Transverse colon (tissue), 4 donors: ENCODE measurements around the gene INPP5J. TPM values are rescaled to one million over a fixed set of nuclear protein-coding genes. Genes with fewer than 3 reads are reported as not detected.
"Not testable (repeated sequence)": the region's sequence is repeated elsewhere in the genome, so short reads cannot be mapped to it uniquely, and the experiment has no call there.

Experiments used
- DNase-seq: peaks from one replicate; pipeline ENCODE4 v3.0.0-alpha.2; 2019
- H3K27ac ChIP-seq, 4 donors: fragments of 200-600 bp; sonication (generic); 2 replicates each; pipeline ENCODE4 v1.5.1; 2016 to 2018; ENCODE audit warnings: inconsistent platforms in 4 of 4
- H3K27me3 ChIP-seq: fragments of 200-600 bp; sonication (generic); 2 replicates; pipeline ENCODE4 v1.5.1; 2017; ENCODE audit warnings: inconsistent platforms
- H3K36me3 ChIP-seq, 4 donors: fragments of 200-600 bp; sonication (generic); 2 replicates each; pipeline ENCODE4 v1.5.1; 2017 to 2019; ENCODE audit warnings: inconsistent platforms in 4 of 4
- H3K4me1 ChIP-seq, 4 donors: fragments of 200-600 bp; sonication (generic); 2 replicates each; pipeline ENCODE4 v1.5.1; 2017 to 2020; ENCODE audit warnings: inconsistent platforms in 4 of 4
- H3K4me3 ChIP-seq, 4 donors: fragments of 200-600 bp; sonication (generic); 1 replicate in 1 of 4; 2 replicates in 3 of 4; pipeline versions ENCODE4 v1.5.1 to v1.6.1; 2017 to 2019; ENCODE audit warnings: inconsistent platforms in 4 of 4
- H3K9me3 ChIP-seq, 2 donors: fragments of 200-600 bp; sonication (generic); 2 replicates each; pipeline ENCODE4 v1.5.1; 2017 to 2019; ENCODE audit warnings: inconsistent platforms in 2 of 2
- CTCF ChIP-seq, 5 experiments: fragments of 200-600 bp in 3 of 5; fragments of 450-650 bp in 2 of 5; sonication (generic) in 3 of 5; IDR thresholded peaks; 1 replicate in 2 of 5; 2 replicates in 3 of 5; pipeline ENCODE4 v1.5.1; 2016 to 2017; ENCODE audit warnings: antibody characterized with exemption in 5 of 5, inconsistent platforms in 3 of 5, mild to moderate bottlenecking in 2 of 5, moderate library complexity in 1 of 5
- EP300 ChIP-seq: sonication (generic); formaldehyde crosslinking; IDR thresholded peaks from one replicate; pipeline ENCODE4 v1.6.1; 2017; ENCODE audit warnings: antibody characterized with exemption, low read depth
- POLR2A ChIP-seq: fragments of 450-650 bp; IDR thresholded peaks from one replicate; pipeline ENCODE4 v1.6.1; 2016; ENCODE audit warnings: antibody characterized with exemption, mild to moderate bottlenecking, moderate library complexity
- POLR2AphosphoS5 ChIP-seq, 3 donors: sonication (generic); formaldehyde crosslinking; IDR thresholded peaks; one replicate each; pipeline ENCODE4 v1.6.1; 2016; ENCODE audit warnings: antibody characterized with exemption in 3 of 3
- WGBS, 2 donors: methylation state at CpG; one replicate each; pipeline ENCODE4 v1.1.5; 2018; ENCODE audit warnings: low coverage in 1 of 2; 5-methylcytosine and 5-hydroxymethylcytosine counted together
- in situ Hi-C, 4 donors: fragments of 200-750 bp; cut with MboI; loops; one replicate each; pipeline versions ENCODE4 v1.15.0 to v1.15.1; 2017; ENCODE audit warnings: low sequenced_read_pairs in 3 of 4, low pct_ligation_motif_present in 1 of 4, low pct_unique_long_range_greater_than_20kb in 1 of 4
- intact Hi-C: fragments of 100-400 bp; cut with DNase I; formaldehyde crosslinking; loops from one replicate; pipeline ENCODE4 v1.15.1; 2023; ENCODE audit warnings: low total_unique reads
- total RNA-seq, 4 donors: library from RNA; depleted of rRNA; stranded (reverse); fragments of >200 nt; gene quantifications; one replicate each; pipeline ENCODE4 v1.1.0, GENCODE V29; 2016

The INPP5J gene
- total RNA-seq, 4 donors from 2014 or later, result 22.4 to 51.2 (median 30.8) TPM

GRCh38 chr22:31094741-31095140 lies 28.0 kb upstream of the INPP5J start:
- Histone ChIP-seq H3K27ac (peak overlapping the region; percentile 37 to 97 (median 96)), H3K27me3 (no peaks in the 10 kb centered on the region), H3K9me3 (no peaks in the 10 kb centered on the region), H3K4me1 (peaks cover 13 to 28% (median 21%) of the 10 kb centered on the region in 4 donors), H3K4me3 (peak overlapping the region in 1 of 4 donors; percentile 40), H3K36me3 (peaks cover 0 to 30% (median 4%) of the 10 kb centered on the region in 4 donors)
- DNase-seq, result no peak
- TF ChIP-seq EP300 (no peak), POLR2A (no peak), CTCF (IDR thresholded peaks at IDR 0.05) (no peak), POLR2AphosphoS5 (IDR thresholded peaks at IDR 0.05) (no peak)
- intact Hi-C loops, result no loop called here
- in situ Hi-C loops, result no loop called here
- 89% methylated on average over 7 of the region's 7 CpGs; no CpG with 5 or more reads in 1 of the 2 donors for WGBS, 2 donors

GRCh38 chr22:31095637-31096249 lies 27.0 kb upstream of the INPP5J start:
- Histone ChIP-seq H3K4me1 (peaks cover 13 to 33% (median 24%) of the 10 kb centered on the region in 4 donors), H3K9me3 (no peaks in the 10 kb centered on the region), H3K36me3 (peaks cover 0 to 38% (median 5%) of the 10 kb centered on the region in 4 donors), H3K4me3 (no peak overlapping the region), H3K27me3 (no peaks in the 10 kb centered on the region), H3K27ac (peak overlapping the region; percentile 37 to 97 (median 96))
- in situ Hi-C loops (no loop called here), intact Hi-C loops (no loop called here)
- no peak for TF ChIP-seq CTCF (IDR thresholded peaks at IDR 0.05)
- no peak for TF ChIP-seq POLR2A
- TF ChIP-seq POLR2AphosphoS5 (IDR thresholded peaks at IDR 0.05), result no peak
- TF ChIP-seq EP300, result no peak
- WGBS, 2 donors, result 79 to 90% methylated on average over 2 to 3 of the region's 3 CpGs
- DNase-seq, result no peak

- peak overlapping the region; percentile 82 to 97 (median 96) for H3K27ac ChIP-seq
- DNase-seq, result no peak
- H3K36me3 ChIP-seq, result peaks cover 0 to 38% (median 5%) of the 10 kb centered on the region in 4 donors
- 82 to 90% methylated on average over 14 to 27 of the region's 27 CpGs for WGBS, 2 donors
- TF ChIP-seq EP300 (no peak), CTCF (IDR thresholded peaks at IDR 0.05) (no peak), POLR2AphosphoS5 (IDR thresholded peaks at IDR 0.05) (no peak), POLR2A (no peak)
- in situ Hi-C loops, result no loop called here
- H3K4me1 ChIP-seq, result peaks cover 13 to 41% (median 25%) of the 10 kb centered on the region in 4 donors
- no peaks in the 10 kb centered on the region for H3K27me3 ChIP-seq
- intact Hi-C loops, result no loop called here
- H3K4me3 ChIP-seq, result no peak overlapping the region
- no peaks in the 10 kb centered on the region for H3K9me3 ChIP-seq
Measured at GRCh38 chr22:31096657-31097279, 26.0 kb upstream of the INPP5J start.

- intact Hi-C loops, H3K27me3 ChIP-seq, DNase-seq, H3K9me3 ChIP-seq, in situ Hi-C loops, H3K4me3 ChIP-seq: not testable (repeated sequence)
- Histone ChIP-seq H3K36me3 (peaks cover 0 to 38% (median 5%) of the 10 kb centered on the region in 4 donors), H3K27ac (peak overlapping the region; percentile 82 to 97 (median 96)), H3K4me1 (peaks cover 13 to 43% (median 27%) of the 10 kb centered on the region in 4 donors)
- 70 to 93% methylated on average over 3 to 5 of the region's 5 CpGs for WGBS, 2 donors
Measured at GRCh38 chr22:31097539-31097938, 25.2 kb upstream of the INPP5J start.
